GM19043 (cell line): ENCODE results near the gene SHC2.
"Not testable (repeated sequence)": the region's sequence is repeated elsewhere in the genome, so short reads cannot be mapped to it uniquely, and the experiment has no call there.

Experiments
- ATAC-seq: cut with Tn5 transposase; IDR thresholded peaks from one replicate; pipeline ENCODE4 v1.9.1; 2021; ENCODE audit warnings: low read depth; ENCODE audit not compliant: unreplicated experiment

SHC2 gene

DNA sequence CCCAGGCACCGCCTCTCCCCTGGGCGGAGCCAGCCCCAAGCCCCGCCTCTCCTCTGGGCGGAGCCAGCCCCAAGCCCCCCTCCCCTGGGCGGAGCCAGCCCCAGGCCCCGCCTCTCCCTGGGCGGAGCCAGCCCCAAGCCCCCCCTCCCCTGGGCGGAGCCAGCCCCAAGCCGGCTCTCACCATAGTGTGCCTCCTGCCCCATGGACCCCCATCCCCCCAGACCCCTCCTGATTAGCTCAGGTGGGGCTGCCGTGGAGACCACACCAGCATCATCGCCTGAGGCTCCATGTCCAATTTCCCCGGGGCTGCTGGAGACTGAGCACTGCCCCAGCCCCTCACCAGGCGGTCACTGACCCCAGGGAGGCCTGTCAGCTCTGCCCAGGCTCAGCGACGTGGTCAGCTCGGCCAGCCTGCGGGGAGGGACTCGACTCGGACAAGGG lies 31.3 kb upstream of the SHC2 start:
- no peak for ATAC-seq

- no peak for ATAC-seq
Measured at GRCh38 chr19:491146-491741, 30.4 kb upstream of the SHC2 start.

GRCh38 chr19:489418-490196 lies 28.8 kb upstream of the SHC2 start:
- ATAC-seq = no peak

DNA sequence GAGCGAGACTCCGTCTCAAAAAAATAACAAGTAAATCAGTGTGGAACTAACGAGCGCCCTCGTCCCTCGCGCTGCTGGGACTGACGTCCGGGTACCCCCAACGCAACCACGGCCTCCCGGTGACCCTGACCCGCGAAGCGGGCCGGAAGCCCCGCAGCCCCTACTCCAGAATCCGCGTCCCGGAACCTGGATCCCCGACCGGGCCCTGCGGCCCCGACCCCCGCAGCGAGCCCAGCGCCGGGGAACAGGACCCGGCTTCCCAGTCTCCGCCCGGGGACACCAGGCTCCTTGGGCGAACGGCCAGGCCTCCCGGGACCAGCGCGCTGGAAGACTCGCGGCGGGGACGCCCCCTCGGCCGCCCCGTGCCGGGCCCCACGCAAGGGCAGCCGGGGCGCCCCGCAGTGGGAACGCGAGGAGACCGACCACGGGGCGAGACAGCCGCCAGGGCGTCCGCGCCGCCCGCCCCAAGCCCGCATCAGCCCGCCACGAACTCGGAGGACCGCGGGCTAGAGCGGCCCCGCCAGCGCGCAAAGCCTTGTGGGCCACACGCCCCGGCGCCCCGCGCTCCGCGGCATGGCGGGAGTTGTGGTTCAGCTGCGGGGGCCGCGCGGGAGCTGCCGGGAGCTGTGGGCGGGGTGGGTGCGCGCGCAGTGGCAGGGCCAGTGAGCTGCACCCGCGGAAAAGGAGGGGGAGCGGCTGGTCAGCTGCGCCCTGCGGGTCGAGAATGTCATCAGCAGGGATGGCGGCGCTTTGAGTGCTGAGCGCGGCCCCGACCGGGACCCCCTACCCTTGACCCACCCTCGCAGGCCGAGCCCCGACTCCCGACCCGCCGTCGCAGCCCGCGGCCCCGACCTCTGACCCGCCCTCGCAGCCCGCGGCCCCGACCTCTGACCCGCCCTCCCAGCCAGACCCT lies 27.9 kb upstream of the SHC2 start:
- no peak for ATAC-seq

GRCh38 chr19:485583-486236 lies 24.9 kb upstream of the SHC2 start:
- no peak for ATAC-seq

- no peak for ATAC-seq
Measured at GRCh38 chr19:485077-485476, 24.2 kb upstream of the SHC2 start.

- no peak for ATAC-seq
Measured at GRCh38 chr19:484494-484893, 23.7 kb upstream of the SHC2 start.

- ATAC-seq = no peak
Measured at GRCh38 chr19:483332-484072, 22.7 kb upstream of the SHC2 start.

DNA sequence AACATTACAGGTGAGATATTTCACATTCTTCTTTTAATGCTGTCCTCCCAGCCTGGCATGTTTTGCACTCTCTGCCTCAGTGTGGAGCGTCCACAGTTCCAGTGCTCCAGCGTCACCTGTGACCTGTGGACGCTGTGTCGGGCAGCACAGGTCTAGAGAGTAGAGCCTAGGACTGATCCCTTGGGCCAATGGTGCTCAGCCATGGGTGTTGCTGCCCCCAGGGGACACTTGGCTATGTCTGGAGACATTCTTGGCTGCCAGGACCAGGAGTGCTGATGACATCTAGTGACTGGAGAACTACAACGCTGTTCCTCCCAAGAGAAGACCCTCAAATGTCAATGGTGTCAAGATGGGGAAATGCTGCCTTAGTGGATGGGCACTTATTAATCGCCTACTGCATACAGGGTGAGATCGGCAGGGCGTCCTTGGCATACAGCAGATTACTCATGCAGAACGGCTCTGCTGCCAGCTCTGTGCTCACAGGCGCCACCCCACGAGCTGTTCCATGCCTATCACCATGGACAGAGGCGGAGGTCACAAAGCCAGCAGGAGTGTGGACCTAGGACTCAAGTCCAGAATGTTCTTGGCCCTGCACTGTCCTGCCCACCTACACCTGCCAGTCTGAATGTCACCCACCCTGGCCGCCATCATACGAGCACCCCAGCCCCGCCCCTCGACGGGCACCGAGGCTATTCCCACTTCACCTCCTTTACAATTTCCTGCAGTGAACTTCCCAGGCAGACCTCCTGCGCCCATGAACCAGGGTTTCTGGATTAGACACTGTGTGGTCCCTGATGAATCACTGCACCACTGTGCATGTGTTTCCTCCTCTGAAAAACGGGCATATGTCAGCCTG lies 21.6 kb upstream of the SHC2 start:
- no peak for ATAC-seq

DNA sequence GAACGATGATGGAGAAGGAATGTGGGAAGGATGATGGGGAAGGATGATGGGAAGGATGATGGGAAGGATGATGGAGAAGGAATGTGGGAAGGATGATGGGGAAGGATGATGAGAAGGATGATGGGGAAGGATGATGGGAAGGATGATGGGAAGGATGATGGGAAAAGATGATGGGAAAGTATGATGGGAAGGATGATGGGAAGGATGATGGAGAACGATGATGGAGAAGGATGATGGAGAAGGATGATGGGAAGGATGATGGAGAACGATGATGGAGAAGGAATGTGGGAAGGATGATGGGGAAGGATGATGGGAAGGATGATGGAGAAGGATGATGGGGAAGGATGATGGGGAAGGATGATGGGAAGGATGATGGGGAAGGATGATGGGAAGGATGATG lies 20.3 kb upstream of the SHC2 start:
- not testable (repeated sequence) for ATAC-seq

- no peak for ATAC-seq
Measured at GRCh38 chr19:480016-480855, 19.4 kb upstream of the SHC2 start.

DNA sequence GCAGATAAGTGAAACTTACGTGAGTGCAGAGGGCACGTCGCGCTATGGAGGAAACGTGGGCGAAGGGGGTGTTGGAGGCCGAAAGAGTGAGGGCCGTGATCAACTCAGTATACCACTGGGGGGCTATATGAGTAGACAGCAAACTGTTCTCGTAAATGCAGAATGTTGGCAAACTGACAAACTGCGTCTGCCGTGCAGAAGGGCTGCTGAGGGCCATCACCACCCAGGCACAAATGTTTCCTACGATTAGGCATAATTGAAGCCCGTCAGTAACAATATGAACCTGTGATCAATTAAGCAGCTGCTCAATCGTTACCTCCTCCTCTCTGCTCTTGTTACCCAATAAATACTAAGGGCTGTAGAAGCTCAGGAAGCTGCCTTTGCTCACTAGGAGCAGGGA lies 18.1 kb upstream of the SHC2 start:
- ATAC-seq = no peak

- no peak for ATAC-seq
Measured at GRCh38 chr19:478236-478903, 17.5 kb upstream of the SHC2 start.

DNA sequence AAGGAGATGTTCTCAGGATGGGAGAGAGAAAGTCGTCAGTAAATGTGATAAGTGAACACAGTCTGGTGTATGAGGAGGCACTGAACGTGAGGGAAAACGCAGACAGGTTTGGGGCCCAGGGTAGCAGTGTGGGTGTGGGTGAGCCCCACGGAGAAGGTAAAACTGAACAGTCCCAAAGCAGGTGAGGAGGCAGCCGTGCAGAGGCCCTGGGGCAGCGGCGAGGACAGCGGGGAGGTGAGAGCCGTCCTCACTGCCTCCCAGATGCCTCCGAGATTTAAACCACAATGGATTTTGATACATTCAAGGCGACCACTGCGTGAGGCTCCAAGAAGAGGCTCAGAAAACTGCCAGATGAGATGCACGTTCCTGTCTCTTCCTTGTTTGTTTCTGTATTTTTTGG lies 14.5 kb upstream of the SHC2 start:
- no peak for ATAC-seq

DNA sequence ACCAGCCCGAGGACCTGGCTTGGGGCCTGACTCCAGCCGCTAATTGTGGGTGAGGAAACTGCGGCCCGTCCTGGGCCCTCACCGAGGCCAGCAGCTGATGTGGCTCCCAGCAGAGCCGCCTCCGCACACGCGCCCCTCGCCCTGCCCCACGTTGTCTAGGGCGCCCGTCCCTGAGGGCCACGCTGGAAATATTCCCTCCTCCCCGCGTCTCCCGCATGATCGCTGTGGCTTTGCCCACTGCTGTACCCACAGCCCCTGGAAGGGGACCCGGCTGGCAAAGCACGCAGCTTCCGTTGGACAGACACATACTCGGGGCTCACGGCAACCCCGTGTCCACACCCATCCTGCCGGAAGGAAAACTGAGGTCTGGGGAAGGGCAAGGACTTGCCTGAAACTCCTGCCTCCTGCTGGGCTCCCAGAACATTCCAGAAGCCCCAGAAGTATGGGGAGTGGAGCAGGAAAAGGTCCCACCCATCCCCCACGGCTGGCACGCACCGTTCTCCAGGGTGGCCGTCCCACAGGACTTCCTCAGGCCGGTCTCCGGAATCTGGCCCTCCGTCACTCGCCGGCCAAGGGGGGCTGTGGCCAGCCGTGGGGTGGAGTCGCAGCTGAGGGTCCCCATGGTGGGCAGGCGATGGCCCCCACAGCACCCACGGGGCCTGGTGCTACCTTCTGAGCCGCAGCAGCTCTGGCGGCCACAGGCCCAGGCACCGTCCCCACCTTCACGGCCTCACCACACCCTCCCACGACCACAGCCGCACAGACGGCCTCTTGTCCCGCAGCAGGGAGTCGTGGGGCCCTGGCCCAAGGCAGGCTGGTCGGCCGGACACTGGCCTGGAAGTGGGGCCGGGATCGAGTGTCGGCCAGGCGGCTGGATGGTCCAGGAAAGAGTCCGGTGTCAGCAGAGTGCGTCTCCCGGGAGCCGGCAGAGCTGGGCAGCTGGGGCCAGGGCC lies 13.6 kb upstream of the SHC2 start:
- no peak for ATAC-seq

- no peak for ATAC-seq
Measured at GRCh38 chr19:472005-472858, 11.4 kb upstream of the SHC2 start.
